D341Med (cell line): ENCODE measurements around the gene MAP3K14.

Experiments used
- DNase-seq: peaks from one replicate; pipeline ENCODE4 v3.0.0; 2012; ENCODE audit warnings: low spot score

Gene MAP3K14

DNA sequence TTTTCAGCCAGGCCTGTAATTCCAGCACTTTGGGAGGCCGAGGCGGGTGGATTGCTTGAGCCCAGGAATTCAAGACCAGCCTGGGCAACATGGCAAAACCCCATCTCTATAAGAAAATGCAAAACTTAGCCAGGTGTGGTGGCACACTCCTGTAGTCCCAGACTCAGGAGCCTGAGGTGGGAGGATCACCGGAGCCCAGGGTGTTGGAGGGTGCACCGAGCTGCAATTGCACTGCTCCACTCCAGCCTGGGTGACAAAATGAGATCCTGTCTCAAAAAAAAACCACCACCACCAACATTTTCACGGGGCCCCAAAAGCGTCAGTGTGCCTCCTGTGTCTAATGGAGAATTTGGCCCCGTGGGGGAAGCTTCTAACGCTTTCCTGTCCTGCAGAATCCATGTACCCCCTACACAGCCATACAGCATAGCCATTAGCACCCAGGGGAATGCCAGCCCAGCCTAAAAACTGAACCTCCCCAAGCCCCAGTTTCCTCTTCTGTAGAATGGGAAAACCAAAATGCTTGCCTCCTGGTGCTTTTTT is 22.2 kb upstream of the MAP3K14 start:
- no peak for DNase-seq

DNA sequence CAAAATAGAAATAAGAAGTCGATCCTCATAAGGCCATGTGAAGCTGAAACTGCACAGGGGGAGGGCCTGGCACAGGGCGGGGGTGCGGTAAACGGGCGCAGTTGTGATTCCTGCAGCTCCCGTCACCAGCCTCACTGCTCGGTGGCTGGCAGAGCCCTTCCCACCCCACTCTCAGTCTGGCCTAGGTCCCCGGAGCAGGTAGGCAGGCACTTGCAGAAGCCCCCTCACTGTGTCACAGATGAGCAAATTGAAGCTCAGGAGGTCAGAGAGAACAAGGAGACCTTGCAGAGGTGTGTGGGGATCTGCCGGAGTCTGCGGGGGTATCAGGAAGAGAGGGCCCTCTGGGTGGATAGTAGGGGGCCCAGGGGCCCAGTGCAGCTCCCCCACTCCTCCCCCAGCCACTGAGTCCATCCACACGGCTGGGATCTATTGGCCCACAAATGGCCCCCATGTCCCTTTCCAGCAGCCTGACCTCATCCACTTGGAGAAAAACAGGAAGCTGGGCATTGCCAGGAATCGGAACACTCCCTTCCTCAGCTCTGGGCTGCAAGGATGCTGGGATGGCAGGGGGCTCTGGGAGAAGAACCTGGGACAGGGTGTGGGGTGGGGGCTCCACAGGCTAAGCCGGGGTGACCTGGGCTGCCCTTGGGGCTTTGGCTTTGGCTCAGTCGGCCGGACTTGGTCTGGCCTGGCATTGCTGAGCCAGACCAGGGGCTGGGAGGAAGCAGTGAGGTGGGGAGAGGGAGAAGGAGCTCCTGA is 21.4 kb upstream of the MAP3K14 start:
- no peak for DNase-seq

DNA sequence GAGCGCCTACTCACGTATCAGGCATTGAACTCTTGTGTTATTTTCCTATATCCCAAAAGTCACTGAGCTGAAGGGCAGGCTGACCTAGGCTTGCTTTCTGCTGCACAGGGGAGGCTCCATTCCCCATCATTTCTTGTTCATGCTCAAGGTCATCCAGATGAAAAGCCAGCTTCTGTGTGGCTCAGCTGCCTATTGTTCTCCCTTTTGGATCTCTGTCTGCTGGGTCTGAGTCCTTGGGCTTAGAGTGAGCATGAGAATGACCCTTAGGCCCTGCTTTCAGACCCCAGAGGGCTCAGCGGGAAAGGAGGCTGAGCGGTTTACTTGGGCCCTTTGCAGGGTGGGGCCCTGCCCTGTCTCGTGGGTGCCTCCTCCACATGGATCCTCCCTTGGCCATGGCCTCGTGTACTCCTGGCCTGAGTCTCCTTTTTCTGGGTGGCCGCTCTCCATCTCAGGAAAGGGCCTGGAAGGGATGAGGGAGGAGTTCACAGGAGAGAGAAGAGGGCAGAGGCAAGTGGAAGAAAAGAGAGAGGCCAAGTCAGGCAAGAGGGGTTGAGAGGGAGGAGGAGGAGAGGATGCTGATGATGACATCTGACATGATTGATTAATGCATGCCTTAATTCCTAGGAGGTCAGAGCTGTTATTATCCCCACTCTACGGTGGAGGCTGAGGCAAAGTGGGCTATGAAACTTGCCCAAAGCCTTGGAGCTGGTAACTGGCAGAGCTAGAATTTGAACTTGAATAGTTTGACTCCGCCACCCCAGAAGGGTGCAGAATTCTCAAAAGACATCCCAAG is 19.8 kb upstream of the MAP3K14 start:
- DNase-seq: no peak

- DNase-seq: no peak
Measured at GRCh38 chr17:45335721-45336120, 18.9 kb upstream of the MAP3K14 start.

DNA sequence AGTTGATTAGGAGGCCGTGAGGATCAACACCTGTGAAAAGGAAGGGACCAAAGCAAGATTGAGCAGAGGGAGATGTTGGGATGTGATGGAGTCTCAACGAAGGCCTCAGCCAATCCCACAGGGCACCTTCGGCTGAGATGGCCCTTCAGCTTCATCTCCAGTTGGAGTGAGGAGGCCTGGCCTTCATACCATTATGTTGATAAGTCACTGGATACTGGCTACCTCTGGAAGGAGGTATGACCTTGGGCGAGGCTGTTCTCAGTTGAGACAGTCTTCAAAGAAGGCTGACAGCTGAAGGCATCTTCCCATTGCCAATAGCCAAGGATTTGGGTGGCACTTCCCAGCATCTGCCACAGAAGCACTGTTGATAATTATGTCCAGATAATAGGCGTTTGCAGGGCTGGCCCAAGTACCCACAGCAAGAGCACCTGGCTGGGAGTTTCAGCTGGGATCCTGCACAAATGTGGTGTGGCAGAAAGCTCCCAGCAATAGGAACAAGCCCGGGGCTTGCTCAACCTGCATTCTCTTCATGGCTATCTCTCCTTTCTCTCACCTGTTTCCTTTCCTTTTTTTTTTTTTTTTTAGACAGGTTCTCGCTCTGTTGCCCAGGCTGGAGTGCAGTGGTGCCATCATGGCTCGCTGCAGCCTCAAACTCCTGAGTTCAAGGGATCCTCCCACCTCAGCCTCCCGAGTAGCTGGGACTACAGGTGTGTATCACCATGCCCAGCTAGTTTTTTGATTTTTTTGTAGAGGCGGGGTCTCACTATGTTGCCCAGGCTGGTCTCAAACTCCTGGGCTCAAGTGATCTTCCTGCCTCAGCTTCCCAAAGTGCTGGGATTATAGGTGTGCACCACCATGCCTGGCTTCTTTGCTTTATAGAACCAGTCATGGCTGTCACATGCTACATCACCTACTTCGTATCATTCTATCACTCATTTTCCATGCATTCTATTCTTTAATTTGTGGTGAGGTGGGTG is 18.2 kb upstream of the MAP3K14 start:
- DNase-seq: no peak

DNA sequence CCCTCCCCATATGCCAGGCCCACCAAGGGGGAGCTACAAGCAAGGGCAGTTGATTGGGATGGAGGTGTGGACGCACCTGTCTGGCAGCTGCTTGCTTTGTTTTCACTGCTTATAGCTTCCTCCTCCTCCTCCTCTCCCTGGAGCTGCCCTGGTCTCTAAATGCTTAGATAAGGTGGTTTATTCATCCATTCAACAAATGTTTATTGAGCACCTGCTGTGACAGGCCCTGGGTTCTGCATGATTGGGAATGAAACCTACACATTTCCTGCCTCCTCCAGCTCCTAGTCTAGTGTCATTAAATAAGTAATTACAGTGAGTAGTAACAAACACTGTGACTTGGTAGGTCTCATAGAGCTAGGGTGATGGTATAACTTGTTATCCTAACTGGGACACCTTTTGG is 17.4 kb upstream of the MAP3K14 start:
- DNase-seq: no peak

DNA sequence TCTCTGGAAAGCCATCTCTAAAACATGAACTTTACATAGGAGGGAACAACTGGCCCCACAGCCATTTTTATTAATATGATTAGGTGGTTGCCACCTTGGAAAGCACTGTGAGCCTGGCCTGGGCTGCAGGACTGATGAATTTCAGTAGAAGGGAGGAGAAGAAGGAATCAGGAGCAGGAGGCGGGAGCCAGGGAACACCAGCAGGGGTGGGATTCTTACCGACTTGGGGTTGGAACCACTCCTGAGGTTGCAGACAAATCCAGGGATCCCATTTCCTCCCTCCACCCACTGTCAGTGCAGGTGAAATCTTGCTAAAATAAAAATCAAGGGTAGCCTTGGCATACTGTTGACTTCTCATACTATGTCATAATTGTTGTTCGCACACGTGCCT is 16.9 kb upstream of the MAP3K14 start:
- no peak for DNase-seq

DNA sequence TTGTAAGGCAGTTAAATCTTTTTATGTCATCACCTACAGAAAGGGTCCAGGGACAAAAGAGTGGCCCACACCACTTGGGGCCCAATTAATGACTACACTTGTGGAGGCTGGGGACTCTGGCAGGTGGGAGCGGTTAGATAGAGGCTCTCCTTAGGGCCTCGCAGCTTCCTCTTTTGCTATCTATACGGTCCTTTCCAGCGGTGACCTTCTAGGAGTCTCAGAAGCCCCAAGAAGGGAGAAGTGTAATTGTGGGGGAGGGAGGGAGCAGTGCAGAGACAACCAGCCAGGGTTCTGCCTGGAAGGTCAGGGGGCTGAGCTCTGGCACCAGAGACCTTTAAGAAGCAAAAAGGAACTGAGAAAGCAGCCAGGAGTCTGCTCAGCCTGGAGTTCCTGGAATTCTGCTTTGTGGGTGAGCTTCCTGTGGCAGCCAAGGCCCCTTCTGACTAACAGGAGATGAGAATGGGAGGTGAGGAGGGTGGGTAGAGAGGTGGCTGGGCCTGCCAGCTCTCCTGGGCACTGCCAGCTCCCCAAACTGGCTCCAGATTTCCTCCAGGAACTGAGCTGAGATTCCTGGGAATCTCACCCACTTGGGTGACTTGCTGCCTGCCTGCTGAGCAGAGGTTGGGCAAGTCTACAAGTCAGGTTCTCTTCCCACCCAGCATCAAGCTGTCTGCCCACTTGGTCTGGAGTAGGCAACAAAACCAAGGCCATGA is 16.3 kb upstream of the MAP3K14 start:
- DNase-seq: no peak

DNA sequence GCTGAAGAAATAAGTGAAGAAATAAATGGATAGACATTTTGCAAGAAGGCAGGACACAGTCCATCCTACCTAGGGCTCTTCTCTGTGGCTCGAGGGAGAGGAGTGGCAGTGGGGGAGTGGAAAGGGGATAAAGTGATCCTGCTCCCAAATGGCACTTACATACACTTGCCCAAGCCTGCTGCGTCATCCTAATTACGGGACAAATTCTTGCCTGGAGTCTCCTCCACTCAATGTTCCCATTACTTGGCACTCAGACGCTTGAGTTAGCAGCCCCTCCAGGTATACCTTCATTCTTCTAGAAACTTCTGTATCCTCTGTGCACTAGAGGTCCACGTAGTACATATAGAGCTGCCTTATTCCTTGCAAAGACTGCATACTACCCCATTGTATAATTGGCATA is 15.7 kb upstream of the MAP3K14 start:
- DNase-seq: no peak

- DNase-seq: peak; percentile 82
Measured at GRCh38 chr17:45326626-45327025, 9.8 kb upstream of the MAP3K14 start.

- DNase-seq: no peak
Measured at GRCh38 chr17:45325810-45326209, 9.0 kb upstream of the MAP3K14 start.

DNA sequence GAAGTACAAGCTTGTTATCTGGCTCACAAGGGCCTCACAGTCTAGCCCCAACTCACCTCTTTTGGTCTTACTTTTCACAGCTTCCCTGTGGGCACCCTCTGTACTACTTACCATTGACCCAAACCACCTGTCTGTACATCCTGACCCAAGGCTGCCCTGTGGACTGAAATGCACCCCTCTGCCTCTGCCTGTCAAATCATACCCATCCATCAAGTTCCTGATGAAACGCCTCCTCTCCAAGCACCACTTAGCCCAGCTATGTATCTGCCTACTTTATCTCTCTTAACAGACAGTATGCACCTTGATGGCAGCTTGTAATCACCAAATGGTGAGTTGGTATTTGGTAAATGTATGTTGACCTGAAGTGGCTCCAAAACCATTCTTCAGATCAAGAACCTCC is 7.5 kb upstream of the MAP3K14 start:
- no peak for DNase-seq

- no peak for DNase-seq
Measured at GRCh38 chr17:45322168-45322567, 5.3 kb upstream of the MAP3K14 start.

DNA sequence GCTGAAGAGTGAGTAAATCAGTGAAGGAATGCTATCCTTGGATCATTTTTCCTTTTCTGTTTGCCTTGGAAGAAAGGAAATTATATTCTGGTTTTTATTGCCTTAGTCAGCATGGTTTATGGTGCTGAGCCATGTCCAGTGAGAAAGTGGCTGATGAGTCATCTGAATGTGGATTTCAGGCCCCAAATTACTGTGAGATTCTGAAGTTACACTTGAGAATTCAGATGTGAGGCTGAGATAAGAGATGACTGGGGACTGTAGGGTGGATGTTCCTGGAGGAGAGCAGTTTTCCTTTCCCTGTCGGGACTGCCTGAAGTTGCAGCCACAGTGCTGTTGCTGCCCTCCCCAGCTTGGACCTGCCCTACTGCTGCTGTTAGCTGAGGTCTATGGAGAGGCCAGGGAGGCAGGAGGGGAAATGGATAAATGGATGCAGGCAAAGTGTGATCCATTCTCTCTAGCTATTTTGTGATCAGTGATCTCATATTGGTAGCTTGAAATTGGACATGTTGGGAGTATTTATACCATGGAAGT is 4.2 kb upstream of the MAP3K14 start:
- DNase-seq: no peak

- DNase-seq: no peak
Measured at GRCh38 chr17:45320349-45320930, 3.6 kb upstream of the MAP3K14 start.

DNA sequence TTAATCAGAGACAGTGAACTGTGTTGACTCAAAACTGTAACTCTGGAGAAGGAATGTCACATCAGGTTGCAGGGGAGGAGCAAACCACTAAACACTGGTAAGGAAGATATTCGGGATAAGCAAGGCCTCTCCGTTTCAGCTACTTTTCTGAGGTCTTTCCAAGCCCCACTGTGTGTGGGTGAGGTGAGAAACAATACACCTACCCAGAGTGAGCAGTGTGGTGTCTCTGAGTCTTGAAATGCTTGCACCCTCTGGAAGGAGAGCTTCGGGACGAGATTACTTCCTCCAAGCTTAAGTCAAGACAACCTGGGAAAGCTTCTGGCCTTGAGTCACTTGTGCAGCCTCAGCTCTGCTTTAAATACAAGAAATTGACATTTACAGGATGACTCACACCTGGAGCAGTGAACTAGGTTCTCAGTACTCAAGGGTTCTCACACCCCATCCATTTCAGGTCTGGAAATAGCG is 2.5 kb upstream of the MAP3K14 start:
- no peak for DNase-seq

DNA sequence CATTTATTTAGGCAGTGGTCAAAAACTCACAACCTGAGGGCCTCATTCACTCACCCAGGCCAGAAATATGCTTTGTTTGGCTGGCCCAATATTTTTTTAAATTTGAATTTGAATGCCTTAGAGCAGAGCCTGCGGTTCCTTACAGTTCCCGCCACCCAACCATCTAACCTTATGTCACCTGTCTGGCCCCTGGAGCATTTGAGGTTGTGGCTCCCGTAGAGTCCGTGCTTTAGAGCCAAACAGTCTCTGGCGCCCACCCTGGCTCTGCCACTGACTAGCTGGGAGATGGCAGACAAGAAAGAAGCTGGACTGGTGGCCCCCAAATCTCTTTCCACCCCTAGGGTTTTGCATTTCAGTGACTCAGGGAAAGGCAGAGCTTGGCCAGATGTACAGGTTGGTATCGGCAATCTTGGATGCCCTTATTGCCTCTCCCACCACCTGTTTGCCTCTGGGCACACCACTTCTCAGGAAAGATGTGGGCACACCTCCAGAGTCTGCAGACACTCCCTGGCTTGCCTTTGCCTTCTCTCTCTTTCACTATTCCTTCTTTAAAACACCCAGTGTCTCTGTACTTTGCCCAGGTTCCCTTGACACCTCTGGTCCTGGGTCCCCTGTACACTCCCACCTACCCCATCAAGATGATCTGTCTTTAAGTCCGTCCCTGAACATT is 1.9 kb upstream of the MAP3K14 start:
- no peak for DNase-seq

DNA sequence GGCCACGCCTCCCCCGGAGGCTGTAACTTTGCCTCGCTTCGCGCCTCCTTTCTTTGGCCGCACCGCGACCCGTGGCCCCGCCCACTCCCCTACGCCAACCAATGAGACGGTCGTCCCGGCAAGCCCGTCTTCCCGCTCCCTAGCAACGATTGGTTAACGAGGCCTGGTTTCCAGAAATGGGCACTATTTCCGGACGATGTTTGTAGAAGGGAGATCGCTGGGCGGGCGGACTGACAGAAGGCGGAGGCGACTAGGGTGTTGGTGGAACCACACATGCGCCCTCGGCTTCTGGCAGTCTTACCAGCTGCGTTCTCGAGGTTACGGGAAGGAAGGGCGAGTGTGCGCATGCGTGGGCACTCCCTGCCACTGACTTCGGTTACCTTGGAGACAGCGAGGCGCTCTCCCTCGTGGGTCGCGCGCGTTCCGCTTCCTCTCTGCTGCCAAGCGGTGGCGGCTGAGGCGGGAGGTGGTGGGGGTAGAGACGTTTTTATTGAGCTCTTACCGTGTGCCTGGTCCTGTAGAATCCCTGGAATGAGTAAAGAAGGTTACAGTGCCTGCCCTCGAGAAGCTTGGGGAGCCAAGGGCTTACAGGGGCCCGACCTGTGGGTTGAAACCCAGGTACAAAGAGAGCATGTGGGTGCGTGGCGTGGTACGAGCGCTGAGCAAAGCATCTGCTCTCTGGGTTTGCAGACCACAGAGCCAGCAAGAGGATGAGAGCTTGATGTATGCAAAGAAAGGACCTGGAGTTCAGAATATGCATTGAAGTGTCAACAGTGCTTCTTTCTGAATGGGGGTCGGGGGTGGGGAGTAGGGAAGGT is 500 bp upstream of the MAP3K14 start:
- peak; percentile 100 for DNase-seq
